ENCODE data around the gene MOB2. TPM values are rescaled to one million over a fixed set of nuclear protein-coding genes. Genes with fewer than 3 reads are reported as not detected.

The MOB2 gene
- total RNA-seq, 2 donors from 2014 or later = 31.4 to 87.7 TPM

DNA sequence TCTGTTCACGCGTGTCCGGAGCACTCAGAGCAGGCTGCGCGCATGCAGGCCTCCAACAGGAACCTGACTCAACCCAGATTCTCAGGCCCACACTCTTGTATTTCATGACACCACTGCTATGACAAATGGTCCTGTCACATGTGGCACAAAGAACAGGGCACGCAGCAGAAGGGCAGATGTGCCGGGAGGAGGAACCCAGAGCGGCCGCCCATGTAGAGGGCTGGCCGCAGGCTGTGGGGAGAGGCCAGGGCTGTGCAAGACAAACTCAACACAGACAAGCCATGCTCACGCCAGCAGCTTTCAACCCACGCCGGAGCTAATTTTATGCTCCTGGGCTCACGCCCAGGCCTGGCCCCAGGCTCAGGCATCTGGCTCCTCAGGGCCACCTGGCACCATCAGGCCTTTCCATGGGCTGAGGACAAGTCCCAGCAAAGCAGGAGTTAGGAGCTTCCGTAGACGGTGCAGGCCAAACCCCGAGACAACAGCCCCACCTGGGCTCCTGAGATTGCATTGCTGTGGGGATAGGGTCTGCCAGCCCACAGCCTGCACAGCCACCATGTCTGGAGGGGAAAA is 45.5 kb upstream of the MOB2 start:
- peak; percentile 25 for ATAC-seq (ENCODE audit: insufficient number of reproducible peaks, low FRiP score, low read depth)

DNA sequence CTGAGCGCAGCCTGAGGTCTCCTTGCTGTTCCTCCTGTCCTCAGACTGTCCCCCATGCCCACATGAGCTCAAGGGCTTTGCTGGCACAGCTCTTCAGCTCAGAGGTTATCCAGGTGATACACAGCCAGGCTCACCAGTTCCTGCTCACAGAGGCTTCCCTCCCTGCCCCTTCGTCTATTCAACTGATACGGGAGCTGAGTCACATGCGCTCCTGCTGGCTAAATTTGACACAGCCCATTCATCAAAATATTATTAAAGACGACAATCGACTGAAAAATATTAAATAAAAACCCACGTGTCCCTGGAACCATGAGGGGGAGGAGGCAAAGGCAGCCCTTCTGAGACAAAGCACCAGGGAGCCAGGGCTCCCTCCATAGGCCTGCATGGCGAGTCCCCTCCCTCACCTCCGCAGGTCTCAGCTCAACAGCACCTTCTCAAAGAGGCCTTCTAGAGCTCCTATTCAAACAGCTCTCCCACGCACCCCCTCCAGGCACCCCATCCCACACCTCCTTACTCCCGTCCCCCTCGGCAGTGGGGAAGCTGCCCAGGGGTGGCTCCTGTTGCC is 45.0 kb upstream of the MOB2 start:
- H3K4me1 ChIP-seq (ENCODE audit: control insufficient read depth in 1 of 2, low read depth in 2 of 2) = peaks cover 26 to 63% of the 10 kb centered on the region in 2 donors
- H3K4me3 ChIP-seq = peak overlapping the region; percentile 24
- no peaks in the 10 kb centered on the region for H3K9me3 ChIP-seq
- no peak for ATAC-seq (ENCODE audit: insufficient number of reproducible peaks, low FRiP score, low read depth)
- TF ChIP-seq, protein P1, sequence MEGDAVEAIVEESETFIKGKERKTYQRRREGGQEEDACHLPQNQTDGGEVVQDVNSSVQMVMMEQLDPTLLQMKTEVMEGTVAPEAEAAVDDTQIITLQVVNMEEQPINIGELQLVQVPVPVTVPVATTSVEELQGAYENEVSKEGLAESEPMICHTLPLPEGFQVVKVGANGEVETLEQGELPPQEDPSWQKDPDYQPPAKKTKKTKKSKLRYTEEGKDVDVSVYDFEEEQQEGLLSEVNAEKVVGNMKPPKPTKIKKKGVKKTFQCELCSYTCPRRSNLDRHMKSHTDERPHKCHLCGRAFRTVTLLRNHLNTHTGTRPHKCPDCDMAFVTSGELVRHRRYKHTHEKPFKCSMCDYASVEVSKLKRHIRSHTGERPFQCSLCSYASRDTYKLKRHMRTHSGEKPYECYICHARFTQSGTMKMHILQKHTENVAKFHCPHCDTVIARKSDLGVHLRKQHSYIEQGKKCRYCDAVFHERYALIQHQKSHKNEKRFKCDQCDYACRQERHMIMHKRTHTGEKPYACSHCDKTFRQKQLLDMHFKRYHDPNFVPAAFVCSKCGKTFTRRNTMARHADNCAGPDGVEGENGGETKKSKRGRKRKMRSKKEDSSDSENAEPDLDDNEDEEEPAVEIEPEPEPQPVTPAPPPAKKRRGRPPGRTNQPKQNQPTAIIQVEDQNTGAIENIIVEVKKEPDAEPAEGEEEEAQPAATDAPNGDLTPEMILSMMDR (IDR thresholded peaks at IDR 0.05) = no peak
- peak overlapping the region; percentile 63 to 65 for H3K27ac ChIP-seq
- no peaks in the 10 kb centered on the region for H3K27me3 ChIP-seq (replicated peaks; ENCODE audit: insufficient read depth)
- DNase-seq (ENCODE audit: low spot score) = no peak
- no peaks in the 10 kb centered on the region for H3K36me3 ChIP-seq

More for the DNA sequence above, 45.5 kb upstream of the MOB2 start:
- TF ChIP-seq, protein P1 (IDR thresholded peaks at IDR 0.05) = no peak
- H3K4me3 ChIP-seq = peak overlapping the region; percentile 24
- H3K4me1 ChIP-seq (ENCODE audit: control insufficient read depth in 1 of 2, low read depth in 2 of 2) = peaks cover 26 to 63% of the 10 kb centered on the region in 2 donors
- no peaks in the 10 kb centered on the region for H3K36me3 ChIP-seq
- H3K27ac ChIP-seq = peak overlapping the region; percentile 63 to 65
- no peaks in the 10 kb centered on the region for H3K27me3 ChIP-seq (replicated peaks; ENCODE audit: insufficient read depth)
- H3K9me3 ChIP-seq = no peaks in the 10 kb centered on the region
- DNase-seq (ENCODE audit: low spot score) = peak; percentile 40

DNA sequence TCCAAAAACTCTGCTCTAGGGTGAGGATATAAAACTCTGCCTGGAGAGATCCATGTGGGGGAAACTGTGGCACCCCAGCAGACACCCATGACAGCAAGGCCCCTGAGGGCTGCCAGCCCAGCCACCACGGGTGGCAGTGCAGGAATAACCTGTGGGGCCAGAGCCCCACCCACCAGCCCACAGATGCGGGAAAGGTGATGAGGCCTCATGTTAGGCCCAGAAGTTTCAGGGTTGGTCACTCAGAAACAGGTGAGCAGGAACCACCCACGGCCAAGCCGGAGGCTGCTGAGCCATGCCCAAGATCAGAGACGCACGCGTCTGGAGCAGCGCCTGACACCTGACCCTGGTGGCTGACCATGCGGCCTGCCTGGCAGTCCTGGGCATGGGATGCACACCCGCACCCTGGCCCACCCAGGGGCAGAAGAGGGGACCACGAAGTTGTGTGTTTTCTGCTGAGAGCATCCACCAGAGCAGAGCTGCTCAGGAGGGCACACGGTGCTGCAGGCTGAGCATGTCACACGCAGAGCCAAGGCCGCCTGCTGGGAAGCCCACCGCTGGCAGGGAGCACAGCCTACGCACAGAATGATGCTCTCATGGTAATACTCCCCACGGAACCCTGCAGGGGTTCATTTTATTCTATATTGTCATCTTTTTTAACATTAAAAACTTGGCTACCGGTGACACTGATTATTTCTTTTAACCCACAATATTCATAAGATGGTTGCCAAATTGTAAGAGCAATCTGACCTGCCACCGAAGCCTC is 44.3 kb upstream of the MOB2 start:
- Histone ChIP-seq H3K9me3 (no peaks in the 10 kb centered on the region), H3K27me3 (replicated peaks; ENCODE audit: insufficient read depth) (no peaks in the 10 kb centered on the region), H3K36me3 (no peaks in the 10 kb centered on the region), H3K4me1 (ENCODE audit: control insufficient read depth in 1 of 2, low read depth in 2 of 2) (peaks cover 26 to 62% of the 10 kb centered on the region in 2 donors), H3K4me3 (no peak overlapping the region), H3K27ac (peak overlapping the region; percentile 63 to 65)
- ATAC-seq (ENCODE audit: insufficient number of reproducible peaks, low FRiP score, low read depth) (no peak), DNase-seq (ENCODE audit: low spot score) (no peak)
- TF ChIP-seq, protein P1 (IDR thresholded peaks at IDR 0.05) = no peak

DNA sequence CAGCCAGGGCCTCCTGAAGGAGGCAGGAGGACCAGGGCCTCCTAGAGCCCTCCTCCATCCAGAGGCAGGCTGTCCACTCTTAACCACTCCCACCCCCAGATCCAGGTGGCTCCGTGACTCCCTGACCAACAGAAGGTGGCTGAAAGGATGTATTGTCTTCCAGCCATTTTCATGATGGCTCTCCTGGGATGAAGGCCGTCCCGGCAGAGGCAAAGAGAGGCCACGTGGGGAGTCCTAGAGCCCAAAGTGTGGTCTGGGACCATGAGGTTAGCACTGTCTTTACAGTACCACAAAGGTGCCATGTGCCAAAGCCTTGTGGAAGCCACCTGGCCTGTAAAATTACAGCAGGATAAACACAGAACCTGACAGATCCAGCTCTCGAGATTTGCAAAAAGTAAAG is 43.2 kb upstream of the MOB2 start:
- H3K27ac ChIP-seq = no peak overlapping the region
- ATAC-seq (ENCODE audit: insufficient number of reproducible peaks, low FRiP score, low read depth) (no peak), DNase-seq (ENCODE audit: low spot score) (no peak)
- H3K4me1 ChIP-seq (ENCODE audit: control insufficient read depth in 1 of 2, low read depth in 2 of 2) = peaks cover 20 to 51% of the 10 kb centered on the region in 2 donors
- no peaks in the 10 kb centered on the region for H3K9me3 ChIP-seq
- H3K27me3 ChIP-seq (replicated peaks; ENCODE audit: insufficient read depth) = no peaks in the 10 kb centered on the region
- TF ChIP-seq, protein P1 (IDR thresholded peaks at IDR 0.05) = no peak
- H3K36me3 ChIP-seq = no peaks in the 10 kb centered on the region
- H3K4me3 ChIP-seq = no peak overlapping the region

DNA sequence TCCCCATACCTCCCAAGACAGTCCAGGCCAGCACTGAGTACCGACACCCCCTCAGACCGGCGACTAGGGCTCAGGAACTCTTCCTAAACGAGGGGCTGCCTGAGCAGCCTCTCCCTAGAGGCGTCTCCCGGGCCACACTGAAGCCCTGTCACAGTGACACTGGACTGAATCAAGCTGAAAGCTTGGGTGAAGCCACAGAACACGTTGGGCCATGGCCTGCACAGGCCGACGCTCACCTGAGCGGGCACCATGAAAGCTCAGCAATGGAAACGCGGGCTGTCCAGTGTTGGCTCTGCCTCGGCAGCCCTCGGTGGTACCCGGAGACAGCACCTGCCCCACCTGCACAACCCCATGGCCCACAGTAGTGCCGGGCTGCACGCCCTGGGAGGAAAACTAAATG is 42.7 kb upstream of the MOB2 start:
- Histone ChIP-seq H3K36me3 (no peaks in the 10 kb centered on the region), H3K27me3 (replicated peaks; ENCODE audit: insufficient read depth) (no peaks in the 10 kb centered on the region), H3K4me3 (no peak overlapping the region), H3K9me3 (no peaks in the 10 kb centered on the region), H3K4me1 (ENCODE audit: control insufficient read depth in 1 of 2, low read depth in 2 of 2) (peaks cover 20 to 46% of the 10 kb centered on the region in 2 donors), H3K27ac (no peak overlapping the region)
- DNase-seq (ENCODE audit: low spot score) (no peak), ATAC-seq (ENCODE audit: insufficient number of reproducible peaks, low FRiP score, low read depth) (no peak)
- TF ChIP-seq, protein P1 (IDR thresholded peaks at IDR 0.05) = no peak

Measured in thoracic aorta (tissue), 2 donors.